GM21717 (cell line): ENCODE measurements around the gene GYS2.
"Not testable (repeated sequence)": the region's sequence is repeated elsewhere in the genome, so short reads cannot be mapped to it uniquely, and the experiment has no call there.

Experiments used
- ATAC-seq: cut with Tn5 transposase; IDR thresholded peaks from one replicate; pipeline ENCODE4 v1.9.1; 2021; ENCODE audit warnings: mild to moderate bottlenecking, moderate library complexity; ENCODE audit not compliant: unreplicated experiment

The GYS2 gene

DNA sequence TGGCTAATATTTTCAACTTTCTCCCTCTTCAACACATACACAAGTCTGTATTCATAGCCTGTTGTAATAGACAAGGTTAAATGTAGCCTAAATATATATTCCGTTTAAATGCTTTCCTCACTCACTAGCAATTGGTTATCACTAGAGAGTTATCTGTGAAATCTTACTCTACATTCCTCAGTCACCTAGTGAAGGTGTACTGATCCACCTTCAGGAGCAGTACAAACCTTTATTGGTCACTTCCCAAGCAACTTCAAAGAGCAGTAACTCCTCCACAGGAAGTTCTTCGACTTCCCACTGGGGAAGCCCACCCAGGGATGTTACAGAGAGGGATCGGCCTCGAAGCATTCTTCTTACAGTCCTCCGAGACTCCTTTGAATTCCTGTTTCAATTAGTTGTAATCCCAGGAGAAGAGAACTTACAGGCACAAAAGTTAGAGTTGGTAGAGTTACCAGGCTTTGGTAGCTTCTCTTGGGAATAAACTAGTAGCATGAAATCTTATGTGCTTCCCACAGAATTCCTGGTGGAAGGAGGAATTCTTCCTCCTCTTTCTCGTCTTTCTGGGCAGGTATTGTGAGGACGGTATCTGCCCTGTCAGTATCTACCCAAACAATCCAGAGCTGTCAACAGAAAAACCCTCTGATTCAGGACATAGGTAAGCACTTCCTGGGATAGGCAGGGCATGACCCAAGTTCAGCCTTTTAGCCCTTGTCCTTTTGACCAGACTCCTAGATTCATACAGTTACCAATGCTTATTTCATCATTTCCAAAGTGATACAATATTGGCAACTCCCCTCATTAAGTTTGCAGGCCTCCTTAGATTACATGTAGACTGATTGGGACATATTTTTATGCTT, at the start of gene GYS2:
TSS of gene GYS2 (minus strand) at position 603 of the 857 bp plus-strand sequence. CDS start at position 348, 255 bp downstream.
- no peak for ATAC-seq

GRCh38 chr12:21651821-21652220, 47.2 kb upstream of the GYS2 start:
- no peak for ATAC-seq

DNA sequence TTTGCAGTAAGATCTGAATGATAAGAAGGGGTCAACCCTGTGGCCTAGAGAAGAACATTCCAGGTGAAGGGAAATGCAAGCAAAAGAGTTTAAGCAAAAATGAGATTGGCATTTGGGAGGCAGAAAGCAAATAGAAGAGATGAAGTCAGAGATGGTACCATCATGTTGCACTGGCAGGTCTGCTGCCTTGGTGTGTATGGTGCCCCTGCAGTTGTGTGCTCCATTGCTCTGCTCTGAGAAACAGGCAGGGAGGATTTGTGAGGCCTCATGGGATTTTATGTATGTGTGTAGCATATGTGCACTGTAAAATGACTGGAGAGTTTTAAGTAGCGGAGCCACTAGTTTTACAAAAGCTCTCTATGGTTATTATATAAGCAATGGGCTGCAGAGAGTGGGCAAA, 46.4 kb upstream of the GYS2 start:
- ATAC-seq, result no peak

GRCh38 chr12:21649034-21649433, 44.4 kb upstream of the GYS2 start:
- no peak for ATAC-seq

DNA sequence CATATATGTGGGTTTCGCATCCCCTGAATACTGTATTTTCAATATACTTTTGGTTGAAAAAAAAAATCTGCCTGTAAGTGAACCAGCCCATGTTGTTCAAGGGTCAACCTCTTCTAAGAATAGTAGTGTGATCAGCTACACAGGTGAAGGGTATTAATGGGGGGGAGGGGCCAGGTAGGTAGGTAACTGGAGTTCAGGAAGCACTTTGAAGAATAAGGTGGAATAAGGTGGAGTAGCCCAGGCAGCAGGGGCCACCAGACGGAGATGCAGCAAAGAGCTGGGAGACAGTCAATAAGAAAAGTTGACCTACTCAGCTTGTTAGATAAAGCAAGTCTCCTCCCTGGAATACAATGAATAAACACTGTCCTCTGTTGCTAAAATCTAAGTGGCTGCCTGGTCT, 43.7 kb upstream of the GYS2 start:
- no peak for ATAC-seq

GRCh38 chr12:21647179-21647578, 42.5 kb upstream of the GYS2 start:
- ATAC-seq, result no peak

- ATAC-seq, result not testable (repeated sequence)
Observed at GRCh38 chr12:21645041-21645500, 40.4 kb upstream of the GYS2 start.

DNA sequence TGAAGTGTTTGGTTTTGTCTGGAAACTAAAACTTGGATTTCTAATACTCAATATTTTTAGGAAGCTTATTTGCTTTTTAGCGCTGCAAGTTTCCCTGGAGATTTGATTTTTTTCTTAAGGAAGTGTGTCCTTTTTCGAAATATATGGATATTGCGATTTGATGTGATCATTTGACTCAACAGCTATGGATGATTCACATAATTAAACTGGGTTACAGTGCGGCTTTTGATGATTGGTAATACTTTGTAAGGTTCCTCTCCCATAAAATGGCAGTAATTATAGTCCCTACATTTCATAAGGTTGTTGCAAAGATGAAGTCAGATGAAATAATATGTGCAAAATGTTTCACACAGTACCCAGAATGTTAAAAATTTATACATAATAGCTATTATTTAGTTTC, 39.9 kb upstream of the GYS2 start:
- ATAC-seq, result no peak

- no peak for ATAC-seq
Observed at GRCh38 chr12:21643758-21644157, 39.1 kb upstream of the GYS2 start.

DNA sequence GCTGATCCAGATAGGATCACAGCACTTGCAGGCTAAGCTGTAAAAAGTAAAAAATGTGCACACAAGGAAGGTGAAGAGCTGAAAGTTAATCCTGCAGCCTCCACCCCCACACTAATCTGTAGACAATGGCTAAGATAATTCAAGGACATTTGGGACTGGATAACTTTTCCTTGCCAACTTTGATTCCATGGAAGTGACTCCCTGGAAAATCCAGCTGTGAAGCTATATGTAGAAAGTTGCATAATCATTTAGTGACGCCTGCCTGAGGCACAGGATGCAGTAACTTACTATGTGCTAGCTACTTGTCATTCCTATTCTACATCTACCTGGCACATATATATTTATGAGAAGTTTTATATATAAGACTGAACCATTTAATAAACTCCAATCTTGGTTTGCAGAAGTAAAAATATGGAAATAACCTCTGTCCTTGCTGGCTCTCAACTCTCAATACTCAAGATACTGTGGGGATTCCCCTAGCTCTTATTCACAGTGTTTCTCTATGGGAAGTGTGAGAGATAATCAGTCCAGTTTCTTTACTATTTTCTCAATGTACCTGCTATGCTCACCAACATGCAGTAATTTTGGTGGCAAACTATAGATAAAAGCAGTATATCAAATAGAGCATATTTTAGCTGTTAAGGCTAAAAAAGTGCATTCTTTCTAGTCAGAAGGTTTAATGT, 38.2 kb upstream of the GYS2 start:
- ATAC-seq, result peak; percentile 75

- ATAC-seq, result no peak
Observed at GRCh38 chr12:21638054-21638891, 33.6 kb upstream of the GYS2 start.

DNA sequence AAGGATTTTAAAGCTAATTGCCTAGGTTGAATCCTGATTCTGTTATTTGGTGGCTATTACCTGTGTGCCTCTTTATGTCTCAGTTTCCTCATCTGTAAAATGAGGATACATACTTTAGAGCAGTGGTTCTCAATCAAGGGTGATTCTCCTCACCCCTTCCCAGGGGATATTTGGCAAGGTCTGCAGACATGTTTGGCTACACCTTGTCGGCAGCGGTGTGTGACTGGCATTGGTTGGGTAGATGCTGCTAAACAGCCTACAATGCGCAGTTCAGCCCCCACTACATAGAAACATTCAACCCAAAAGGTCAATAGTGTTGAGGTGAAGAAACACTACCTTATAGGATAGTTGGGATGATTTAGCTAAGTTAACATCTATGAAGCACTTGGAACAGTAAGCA, 29.6 kb upstream of the GYS2 start:
- ATAC-seq, result no peak

DNA sequence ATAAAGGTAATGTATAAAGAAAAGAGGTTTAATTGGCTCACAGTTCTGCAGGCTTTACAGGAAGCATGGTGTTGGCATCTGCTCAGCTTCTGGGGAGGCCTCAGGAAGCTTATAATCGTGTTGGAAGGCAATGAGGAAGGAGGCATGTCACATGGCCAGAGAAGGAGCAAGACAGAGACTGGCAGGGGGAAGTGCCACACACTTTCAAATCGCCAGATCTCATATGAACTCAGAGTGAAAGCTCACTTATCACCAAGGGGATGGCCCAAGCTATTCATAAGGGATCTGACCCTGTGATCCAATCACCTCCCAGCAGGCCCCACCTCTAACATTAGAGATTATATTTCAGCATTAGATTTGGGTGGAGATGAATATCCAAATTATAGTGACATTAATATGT, 26.7 kb upstream of the GYS2 start:
- no peak for ATAC-seq

GRCh38 chr12:21627924-21628323, 23.3 kb upstream of the GYS2 start:
- ATAC-seq, result no peak

- no peak for ATAC-seq
Observed at GRCh38 chr12:21618566-21618965, 13.9 kb upstream of the GYS2 start.

- no peak for ATAC-seq
Observed at GRCh38 chr12:21617030-21617429, 12.4 kb upstream of the GYS2 start.

DNA sequence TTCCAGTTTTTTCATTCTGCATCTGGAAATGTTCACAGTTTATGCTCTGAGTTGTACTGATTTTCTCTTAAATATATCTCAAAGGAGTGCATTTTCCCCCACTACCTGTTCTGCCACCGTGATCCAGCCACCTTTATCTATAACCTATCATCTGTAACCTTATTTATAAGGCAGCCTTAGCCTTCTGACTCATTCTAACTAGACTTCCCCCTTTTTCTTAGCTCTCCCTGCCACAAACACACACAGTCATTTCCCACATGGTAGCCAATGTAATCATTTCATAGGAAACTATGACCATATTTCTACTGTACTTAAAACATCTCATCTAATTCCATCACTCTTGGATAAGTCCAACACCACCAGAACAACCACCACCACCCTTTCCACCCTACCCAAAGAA, 10.8 kb upstream of the GYS2 start:
- no peak for ATAC-seq

- ATAC-seq, result no peak
Observed at GRCh38 chr12:21614506-21614905, 9.9 kb upstream of the GYS2 start.

GRCh38 chr12:21613931-21614330, 9.3 kb upstream of the GYS2 start:
- ATAC-seq, result no peak

DNA sequence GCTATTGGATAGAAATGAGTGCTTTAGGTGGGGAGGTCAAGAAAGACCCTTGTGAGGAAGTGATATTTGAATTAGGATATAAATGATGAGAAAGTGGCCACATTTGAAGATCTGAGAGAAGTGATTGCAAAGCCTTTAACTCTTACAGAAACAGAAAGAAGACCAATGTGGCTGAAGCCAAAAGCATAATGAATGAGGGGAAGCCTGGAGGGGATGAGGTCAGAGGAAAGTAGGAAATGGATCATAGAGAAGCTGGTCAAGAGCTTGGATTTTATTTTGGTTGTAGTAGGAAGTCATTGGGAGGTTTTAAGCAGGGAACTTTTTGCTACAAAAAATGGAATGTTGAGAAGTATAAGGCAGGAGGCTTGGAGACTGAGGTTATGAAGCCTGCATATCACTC, 3.5 kb upstream of the GYS2 start:
- ATAC-seq, result no peak

GRCh38 chr12:21607701-21608100, 3.1 kb upstream of the GYS2 start:
- ATAC-seq, result no peak
